Stimulated activated CD8-positive, alpha-beta memory T cell treated with anti-CD3 and anti-CD28 coated beads, Interleukin-15, amount 100 ng/mL, for 48 hours (primary cell): ENCODE data around the gene FETUB.
"Not testable (repeated sequence)": the region's sequence is repeated elsewhere in the genome, so short reads cannot be mapped to it uniquely, and the experiment has no call there.

ENCODE experiments used
- DNase-seq, 2 donors: peaks; one replicate each; pipeline ENCODE4 v3.0.0-alpha.2; 2020; ENCODE audit warnings: low read depth in 2 of 2

FETUB gene

GRCh38 chr3:186613637-186614265 lies 26.4 kb upstream of the FETUB start:
- DNase-seq = no peak

DNA sequence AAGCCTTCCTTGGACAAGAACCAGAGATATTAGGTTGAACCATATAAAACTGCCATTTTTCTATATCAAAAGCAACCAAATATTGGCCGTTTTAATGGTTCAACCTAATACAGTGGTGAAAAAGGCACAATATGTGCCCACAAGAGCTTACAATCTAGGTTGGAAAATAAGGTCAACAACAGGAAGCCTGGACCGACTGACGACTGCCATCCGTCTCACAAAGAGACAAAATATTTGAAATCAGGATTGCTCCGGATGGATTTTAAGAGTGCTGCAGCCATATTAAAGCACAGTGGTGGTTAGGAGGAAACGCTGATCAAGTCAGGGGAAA lies 26.0 kb upstream of the FETUB start:
- DNase-seq = no peak

DNA sequence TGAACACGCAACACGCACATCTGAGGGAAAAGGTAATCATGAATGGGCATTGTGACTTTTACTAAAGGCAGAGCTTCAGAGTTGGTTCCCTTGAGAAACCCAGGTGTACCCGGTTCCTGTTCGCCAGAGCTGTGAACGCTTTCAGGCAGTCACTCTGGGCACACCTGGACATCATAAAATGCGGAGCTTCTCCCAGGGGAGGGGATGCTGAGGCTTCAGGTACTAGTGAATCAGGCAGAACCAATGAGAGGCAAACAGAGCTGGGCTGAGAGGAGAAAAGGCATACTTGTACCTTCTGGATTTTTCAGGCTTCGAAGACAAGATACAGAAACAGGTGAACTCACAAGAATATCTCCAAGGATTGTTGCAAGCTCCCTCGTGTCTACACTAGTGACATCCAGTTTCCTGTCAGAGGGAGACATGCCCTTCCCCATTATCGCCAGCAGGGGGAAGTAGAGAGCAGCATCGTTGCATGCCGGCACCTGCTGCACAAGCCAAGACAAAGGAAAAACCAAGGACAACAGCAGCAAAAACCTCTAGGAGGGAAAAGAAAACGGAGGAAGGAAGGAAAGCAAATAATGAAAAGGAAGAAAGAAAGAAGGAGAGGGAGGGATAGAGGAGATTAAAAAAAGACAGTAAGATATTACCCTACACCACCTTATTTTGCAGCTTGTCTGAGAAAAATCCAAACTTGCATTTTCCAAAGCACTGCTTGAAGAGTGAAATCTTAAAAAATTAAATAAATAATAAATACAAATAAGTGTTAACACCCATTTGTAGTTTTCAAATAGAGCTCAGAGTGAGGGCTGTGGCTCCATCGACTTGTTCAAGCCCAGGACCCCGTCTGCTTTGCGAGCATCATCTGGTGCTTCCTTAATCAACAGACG lies 25.4 kb upstream of the FETUB start:
- peak; percentile 38 to 55 for DNase-seq

DNA sequence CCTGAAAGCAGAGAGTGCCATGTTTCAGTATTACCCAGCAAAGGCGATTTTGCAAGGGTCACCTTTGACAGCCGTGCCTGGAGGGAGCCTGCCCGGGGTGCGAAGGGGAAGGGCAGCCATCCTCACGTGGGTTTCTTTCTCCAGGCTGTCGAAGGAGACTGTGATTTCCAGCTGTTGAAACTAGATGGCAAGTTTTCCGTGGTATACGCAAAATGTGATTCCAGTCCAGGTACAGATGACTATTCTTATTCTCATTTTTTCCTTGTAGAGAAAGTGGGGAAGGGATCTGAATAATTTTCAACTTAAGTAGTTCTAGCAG lies 23.9 kb upstream of the FETUB start:
- no peak for DNase-seq

DNA sequence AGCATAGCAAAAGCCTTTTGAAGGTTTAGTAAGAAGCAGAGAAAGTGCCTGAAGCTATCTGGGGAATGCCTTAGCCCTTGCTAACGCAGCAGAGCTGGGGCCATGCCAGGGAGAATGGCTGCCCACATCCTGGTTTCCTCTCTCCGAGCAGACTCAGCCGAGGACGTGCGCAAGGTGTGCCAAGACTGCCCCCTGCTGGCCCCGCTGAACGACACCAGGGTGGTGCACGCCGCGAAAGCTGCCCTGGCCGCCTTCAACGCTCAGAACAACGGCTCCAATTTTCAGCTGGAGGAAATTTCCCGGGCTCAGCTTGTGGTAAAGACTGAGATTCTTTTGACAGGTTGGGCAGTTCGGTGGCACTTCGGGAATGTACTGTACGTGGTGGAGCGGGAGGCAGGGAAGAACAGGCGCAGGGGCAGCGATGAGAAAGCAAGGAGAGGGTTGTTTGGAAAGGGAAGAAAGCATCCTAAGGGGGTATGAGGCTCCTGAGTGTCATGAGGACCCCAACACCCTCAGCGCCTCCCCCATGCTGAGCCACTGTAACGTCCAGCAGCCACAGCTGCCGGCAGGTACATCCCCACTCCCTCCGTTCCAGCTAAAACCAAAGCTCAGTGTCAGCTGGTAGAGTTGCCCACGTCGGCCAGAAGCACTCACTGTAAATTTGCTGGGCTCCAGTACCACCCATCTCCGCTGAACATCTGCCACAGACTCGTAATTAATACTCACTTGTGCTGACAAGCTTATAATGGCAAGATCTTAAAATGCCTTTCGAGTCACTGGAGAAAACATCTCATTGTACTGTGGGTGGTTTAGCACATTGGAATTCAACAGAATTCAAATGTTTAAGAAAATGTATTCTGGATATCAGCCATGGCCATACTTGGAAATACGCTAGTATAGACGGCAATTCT lies 22.9 kb upstream of the FETUB start:
- peak; percentile 78 to 83 for DNase-seq

DNA sequence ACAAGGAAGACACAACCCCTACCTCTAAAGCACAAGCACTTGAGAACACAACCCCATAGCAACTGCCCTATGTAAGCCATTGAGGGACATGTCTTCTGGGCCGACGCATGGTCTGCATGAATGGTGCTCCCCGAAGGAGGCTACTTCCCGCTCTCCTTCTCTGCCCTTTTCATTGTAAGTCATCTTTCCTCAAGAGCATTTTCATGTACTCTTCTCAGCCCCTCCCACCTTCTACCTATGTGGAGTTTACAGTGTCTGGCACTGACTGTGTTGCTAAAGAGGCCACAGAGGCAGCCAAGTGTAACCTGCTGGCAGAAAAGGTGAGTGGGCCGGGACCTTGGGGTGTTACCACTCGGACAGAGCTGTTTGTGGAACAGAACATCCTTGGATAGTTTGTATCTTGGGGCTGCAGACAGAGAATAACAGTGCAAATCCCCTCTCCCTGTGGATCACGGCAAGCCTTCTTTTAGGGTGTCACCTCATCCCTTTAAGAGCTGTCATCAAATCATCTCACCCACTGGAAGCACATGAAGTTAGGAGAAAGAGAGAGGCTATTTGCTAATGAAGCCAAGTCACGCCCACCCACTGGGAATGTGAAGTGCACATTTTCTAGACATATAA lies 21.8 kb upstream of the FETUB start:
- no peak for DNase-seq

DNA sequence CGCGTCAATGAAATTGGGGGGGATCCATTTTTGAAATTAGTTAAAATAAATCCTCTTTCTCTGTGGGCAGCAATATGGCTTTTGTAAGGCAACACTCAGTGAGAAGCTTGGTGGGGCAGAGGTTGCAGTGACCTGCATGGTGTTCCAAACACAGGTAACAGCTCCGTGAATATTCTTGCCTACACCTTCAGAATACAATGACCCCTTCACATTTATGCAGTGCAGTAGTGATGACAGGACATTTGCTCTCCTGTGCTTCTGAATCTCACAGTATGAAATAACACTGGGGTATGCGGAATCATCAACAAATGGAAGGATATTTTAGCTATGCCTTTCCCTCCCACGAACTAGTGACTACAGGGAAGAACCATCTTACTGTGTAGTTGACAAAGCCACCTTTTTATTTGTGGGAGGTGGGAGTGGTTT lies 20.4 kb upstream of the FETUB start:
- no peak for DNase-seq

GRCh38 chr3:186620213-186621092 lies 19.7 kb upstream of the FETUB start:
- no peak for DNase-seq

DNA sequence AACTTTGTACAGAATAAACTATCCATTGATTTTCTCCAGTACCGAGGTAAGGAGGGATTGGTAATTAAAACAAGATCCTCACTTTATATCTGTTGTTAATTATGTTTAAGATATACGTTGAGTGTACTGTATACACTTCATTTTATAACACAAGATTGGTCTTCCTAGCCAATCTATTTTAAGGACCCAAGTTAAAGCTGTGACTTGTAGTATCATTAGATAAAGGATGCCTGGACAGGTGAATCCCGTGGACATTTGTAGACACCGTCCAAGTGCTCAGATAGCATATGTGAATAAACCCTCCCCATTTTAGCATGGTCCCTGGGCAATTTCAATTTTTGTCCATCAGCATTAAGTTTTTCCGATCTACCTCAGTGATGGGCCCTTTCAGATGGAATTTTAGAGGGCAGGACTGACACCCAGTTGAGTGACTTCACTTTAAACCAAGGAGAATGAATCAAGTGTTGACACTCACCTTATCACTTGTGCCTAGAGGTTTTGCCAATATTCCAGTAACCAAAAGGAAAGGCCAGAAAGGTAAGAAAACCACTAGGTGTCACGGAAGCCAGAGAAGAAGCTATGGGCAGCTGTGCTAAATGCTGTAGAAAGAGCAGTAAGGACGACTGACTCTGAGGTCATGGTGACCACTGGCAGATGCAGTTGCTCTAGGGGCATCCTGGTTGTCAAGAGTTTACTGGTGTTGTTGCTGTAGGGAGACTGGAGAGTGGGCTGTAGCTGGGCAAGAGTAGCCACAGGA lies 18.1 kb upstream of the FETUB start:
- no peak for DNase-seq

DNA sequence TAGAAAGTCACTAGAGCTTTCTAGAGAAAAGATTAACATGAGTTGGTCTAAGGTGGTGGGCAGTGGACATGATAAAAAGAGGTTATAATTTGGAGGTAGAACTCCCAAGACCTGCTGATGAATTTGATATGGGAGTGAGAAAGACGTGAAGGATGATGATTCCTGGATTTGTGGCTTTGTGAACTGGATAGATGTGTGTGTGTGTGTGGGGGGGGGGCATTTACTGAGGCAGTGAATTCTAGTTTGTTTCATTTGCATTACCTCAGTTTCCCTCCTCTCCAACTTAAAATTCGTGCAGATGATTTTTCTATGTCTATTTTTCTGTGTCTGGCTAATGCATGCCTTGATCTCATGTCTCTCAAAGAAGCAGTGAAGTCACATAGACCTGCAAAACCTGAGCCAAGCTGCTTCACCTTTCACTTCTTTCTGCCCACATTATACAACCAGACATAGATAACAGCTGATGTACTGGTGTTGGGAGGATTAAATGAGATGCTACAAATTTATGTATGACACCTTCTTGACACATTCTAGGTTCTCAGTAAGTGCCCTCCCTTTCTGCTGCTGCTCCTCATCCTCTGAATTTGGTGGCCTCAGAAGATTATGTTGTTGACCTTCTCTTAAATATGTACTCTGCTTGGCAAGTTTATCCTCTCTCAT lies 17.4 kb upstream of the FETUB start:
- no peak for DNase-seq

DNA sequence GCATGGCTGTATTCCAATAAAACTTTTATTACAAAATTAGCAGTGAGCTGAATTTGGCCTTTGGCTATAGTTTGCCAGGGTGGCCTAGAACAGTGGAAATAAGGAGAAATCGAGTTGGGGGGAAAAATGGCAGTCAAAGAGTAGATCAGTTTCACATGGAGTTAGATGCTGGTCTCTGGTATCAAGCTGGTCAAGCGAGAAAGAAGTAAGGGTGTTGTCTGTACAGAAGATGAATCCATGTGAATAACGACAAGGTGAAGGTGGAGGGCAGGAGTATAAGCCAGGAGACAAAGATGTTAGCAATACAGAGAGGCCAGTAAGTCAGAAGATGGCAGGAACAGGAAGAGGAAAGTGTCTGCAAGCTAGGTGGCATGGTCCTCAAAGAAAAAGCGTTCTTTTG lies 15.6 kb upstream of the FETUB start:
- DNase-seq = no peak

DNA sequence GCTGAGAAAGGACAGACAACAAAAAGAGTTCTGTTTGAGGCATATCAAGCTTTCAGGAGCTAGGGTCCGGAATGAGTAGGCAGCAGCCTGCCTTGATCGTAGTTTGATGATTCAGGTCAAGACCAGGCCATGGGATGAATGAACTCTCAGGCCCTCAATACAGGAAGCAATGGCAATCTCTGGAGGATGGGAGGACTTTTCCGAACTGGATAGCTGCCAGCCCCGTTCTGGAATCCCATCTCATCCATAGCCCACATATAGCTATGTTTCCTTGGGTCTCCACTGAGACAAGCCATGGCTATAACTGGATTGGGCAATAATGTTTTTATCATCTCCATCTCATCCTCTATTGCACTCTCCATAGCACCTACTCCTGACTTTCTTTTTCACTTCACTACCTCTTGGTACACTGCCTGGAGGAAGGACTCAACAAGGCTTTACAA lies 14.6 kb upstream of the FETUB start:
- DNase-seq = no peak

DNA sequence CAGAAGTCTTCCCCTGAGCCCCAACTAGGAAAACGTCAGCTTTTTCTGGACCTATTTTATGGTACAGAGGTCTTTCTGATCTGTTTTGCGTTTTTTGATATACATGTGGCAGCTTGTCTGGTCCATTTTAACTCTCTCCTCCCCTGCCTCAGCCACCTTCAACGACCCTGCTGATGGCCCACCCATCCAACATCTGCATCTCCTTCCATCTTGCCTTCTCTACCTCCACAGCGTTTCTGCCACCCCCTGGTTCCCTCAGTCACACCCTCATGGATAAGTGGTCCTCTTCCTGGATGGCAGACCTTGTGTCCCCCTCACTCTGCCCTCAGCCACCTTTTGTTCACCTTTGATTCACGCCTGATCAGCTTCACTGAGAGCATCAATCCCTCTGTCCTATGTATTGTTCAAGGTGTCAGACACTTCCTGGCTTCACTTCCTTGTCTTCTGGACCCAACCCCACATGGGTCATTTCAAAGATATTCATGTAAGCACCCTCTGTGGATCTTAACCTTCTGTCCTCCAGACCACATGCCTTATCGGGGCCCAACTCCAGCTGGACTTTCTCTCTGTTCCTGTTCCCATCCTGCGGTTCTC lies 13.8 kb upstream of the FETUB start:
- no peak for DNase-seq

- no peak for DNase-seq
Observed at GRCh38 chr3:186627852-186628414, 12.3 kb upstream of the FETUB start.

DNA sequence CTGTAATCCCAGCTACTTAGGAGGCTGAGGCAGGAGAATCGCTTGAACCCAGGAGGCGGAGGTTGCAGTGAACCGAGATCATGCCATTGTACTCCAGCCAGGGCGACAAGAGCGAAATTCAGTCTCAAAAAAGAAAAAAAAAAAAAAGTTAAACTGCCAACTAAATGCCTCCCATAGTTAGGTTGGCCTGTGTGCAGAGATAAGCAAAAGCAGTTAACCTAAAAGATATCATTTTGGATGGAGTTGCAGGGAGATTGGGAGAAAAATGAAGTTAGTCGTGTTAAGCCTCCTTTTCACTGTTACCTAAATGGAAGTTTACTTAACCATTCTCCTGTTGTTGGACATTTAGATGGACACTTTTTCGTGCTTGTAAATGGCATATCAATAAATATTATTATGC lies 11.4 kb upstream of the FETUB start:
- no peak for DNase-seq

- DNase-seq = no peak
Observed at GRCh38 chr3:186630950-186631641, 9.1 kb upstream of the FETUB start.

- no peak for DNase-seq
Observed at GRCh38 chr3:186633481-186633880, 6.7 kb upstream of the FETUB start.

DNA sequence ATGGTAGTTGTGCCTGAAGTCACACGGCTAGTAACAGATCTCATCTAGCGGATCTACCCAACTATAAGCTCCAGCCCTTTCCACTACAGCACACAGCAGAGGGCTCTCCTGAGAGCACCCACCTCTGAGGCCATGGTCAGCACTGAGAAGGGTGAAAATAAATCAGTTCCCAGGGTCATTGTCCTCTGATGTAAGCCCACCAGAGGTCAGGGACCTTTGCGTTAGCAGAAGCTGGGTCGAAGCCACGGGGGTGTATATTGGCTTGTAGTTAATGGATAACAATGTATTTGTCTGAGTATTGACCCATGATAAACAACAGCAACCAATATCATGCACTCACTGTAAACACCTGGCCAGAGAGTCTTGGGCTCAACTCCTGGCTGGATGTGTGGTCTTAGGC lies 6.0 kb upstream of the FETUB start:
- not testable (repeated sequence) for DNase-seq
